GM13977 (cell line): ENCODE data around the gene VSTM5.
A peak's percentile ranks its signal among the peaks of the same experiment; 100 is the strongest.
"Not testable (repeated sequence)": the region's sequence is repeated elsewhere in the genome, so short reads cannot be mapped to it uniquely, and the experiment has no call there.

ENCODE experiments used
- DNase-seq: peaks from one replicate; pipeline ENCODE4 v3.0.0; 2012; ENCODE audit warnings: low spot score
- CTCF ChIP-seq: IDR thresholded peaks from 2 replicates; pipeline ENCODE4 v1.5.1; 2012; ENCODE audit warnings: mild to moderate bottlenecking, control low read depth; ENCODE audit not compliant: insufficient read depth; ENCODE audit errors: extremely low read depth, missing control alignments
- in situ Hi-C: fragments of 300-500 bp; cut with MboI; formaldehyde crosslinking; loops from one replicate; pipeline ENCODE4 v1.12.0; 2022; ENCODE audit warnings: low sequenced_read_pairs, low pct_unique_long_range_greater_than_20kb, mixed read lengths, inconsistent platforms; ENCODE audit not compliant: unreplicated experiment

The VSTM5 gene

DNA sequence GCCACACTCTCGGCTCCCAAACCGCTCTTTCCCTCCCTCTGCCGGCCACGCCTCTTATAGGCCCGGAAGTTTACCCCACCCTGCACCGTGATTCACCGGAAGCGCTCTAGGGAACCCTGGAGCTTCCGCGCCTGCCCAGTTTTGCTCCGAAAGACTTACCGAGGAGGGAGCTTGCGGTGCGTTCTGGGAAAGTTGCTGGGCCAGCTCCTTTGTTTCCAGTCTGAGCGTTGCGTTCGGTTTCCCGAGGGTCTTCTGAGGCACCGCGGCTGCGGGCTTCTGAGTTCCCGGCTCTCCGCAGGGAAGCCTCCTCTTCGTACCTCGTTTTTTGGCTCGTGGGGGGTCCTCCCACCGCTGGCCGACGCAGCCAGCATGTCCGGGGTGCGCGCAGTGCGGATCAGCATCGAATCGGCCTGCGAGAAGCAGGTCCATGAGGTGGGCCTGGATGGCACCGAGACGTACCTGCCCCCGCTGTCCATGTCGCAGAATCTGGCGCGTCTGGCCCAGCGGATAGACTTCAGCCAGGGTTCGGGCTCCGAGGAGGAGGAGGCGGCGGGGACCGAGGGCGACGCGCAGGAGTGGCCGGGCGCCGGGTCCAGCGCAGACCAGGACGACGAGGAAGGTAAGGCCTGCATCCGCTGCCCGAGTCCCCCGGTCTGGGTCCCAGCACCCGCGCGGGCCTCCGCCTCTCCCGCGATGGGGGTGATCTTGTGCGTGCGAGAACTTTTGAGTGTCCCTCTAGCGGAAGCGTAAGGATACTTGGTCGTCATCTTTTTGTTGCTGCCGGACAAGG, 66.1 kb downstream of the VSTM5 start, which contains the start of gene MED17:
Gene MED17 (plus strand): TSS at position 138 of the 790 bp plus-strand sequence. CDS start 232 bp downstream, at position 370.
- TF ChIP-seq CTCF, result peak; percentile 21
- peak; percentile 92 for DNase-seq
- in situ Hi-C loops, result no loop called here

DNA sequence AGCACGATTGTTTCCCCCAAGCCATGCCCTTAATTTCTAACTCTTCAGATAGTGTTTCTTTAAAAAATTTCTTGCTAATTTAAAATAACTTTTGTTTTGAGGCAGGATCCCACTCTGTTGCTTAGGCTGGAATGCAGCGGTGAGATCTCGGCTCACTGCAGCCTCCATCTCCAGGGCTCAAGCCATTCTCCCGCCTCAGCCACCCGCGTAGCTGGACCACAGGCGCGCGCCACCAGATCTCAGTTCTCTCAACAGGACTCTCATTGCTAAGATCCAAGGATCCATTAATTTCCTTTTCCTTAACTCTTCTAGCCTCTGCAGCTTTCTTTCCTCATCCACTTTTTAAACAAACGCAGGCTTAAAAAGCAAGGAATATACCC, 66.7 kb downstream of the VSTM5 start:
- in situ Hi-C loops, result no loop called here
- no peak for DNase-seq
- TF ChIP-seq CTCF, result no peak

- no peak for DNase-seq
- in situ Hi-C loops, result no loop called here
- no peak for TF ChIP-seq CTCF
These were observed 67.1 kb downstream of the VSTM5 start for GRCh38 chr11:93783362-93783761.

DNA sequence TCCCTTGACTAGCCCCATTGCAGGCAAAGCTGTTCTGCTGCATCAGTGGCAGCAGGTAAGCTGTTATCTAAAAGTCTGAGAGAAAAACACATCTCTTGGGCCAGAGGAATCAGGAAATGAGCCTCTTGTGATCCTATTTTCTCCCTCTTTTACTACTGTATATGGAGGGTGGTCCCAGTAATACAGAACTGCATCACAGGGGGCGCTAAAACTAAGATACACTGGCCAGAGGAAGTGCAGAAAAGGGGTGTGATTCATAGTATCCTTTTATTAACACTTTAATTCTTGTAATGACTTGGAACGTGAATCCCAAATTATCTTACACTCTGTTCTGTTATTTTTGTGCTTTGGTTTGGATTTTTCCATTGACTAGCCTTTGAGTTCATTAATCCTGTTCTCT, 75.1 kb downstream of the VSTM5 start:
- no peak for DNase-seq
- in situ Hi-C loops, result no loop called here
- TF ChIP-seq CTCF, result peak; percentile 15

DNA sequence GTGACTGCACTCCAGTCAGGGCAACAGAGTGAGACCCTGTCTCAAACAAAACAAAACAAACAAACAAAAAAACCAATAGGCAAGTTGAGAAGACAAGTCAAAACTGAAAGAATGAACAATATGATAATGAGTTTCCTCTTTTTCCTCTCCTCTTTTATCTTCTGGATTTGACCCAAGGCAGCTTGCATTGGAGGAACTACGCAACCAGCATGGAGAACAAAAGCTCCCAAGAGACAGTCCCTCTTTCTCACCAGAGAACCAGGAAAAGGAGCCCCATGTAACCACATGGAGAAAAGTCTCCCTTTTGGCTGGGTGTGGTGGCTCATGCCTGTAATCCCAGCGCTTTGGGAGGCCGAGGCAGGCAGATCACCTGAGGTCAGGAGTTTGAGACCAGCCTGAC, 75.9 kb downstream of the VSTM5 start:
- DNase-seq, in situ Hi-C loops: not testable (repeated sequence)

DNA sequence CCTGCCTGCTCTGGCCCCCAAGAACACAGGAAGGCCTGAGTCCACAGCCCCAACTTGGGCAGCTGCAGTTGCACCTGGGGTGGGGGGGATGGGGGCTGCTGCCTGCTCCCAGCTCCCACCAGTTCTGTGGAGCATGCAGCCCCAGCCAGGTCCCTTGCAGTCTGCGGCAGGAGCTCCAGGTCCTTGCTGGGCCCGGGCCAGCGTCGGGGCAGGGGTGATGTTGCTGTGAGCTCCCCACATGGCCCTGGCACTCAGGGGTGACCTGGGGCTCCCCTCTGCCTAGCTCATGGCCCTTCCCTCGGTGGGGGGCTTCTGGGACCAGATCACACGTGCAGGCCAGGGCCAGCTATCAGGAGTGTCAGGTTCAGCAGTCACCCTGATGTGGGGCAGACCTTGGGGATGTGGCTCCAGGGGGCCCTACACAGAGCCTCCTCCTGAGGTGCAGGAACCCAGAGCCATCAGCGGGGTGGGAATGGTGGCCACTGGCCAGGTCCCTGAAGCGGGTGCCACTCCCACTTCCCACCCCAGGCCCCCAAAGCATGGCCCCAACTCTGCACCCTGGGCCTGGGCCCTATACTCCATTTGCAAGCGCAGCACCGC, 76.7 kb downstream of the VSTM5 start:
- no peak for DNase-seq
- no peak for TF ChIP-seq CTCF
- in situ Hi-C loops, result no loop called here

DNA sequence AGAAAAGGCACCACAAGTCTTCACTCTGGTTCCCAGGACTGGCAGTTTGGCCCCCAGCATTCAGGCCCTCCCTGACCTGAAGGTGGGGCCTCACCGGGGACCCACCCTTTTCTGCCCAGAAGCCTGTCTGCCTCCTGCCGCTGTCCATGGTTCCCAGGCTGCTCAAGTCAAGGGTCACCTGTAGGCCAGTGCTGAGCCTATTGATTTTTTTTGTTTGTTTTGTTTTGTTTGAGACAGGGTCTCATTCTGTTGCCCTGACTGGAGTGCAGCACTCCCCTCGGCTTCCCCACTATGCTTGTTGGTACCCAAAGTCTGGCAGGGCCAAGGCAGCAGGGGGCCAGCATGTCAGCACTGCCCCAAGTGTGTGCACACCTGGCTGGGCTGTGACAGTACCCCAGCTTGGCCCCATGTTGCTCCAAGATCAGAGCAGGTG, 77.4 kb downstream of the VSTM5 start:
- no peak for DNase-seq
- no peak for TF ChIP-seq CTCF
- in situ Hi-C loops, result no loop called here
